Activated CD4-positive, alpha-beta T cell treated with anti-CD3 and anti-CD28 coated beads for 48 hours (primary cell): ENCODE data around the gene GATA3.

Experiments
- DNase-seq: peaks from one replicate; pipeline ENCODE4 v3.0.0-alpha.2; 2020

The GATA3 gene

GRCh38 chr10:8051109-8051821 lies 3.2 kb upstream of the GATA3 start:
- DNase-seq: peak; percentile 40

- DNase-seq: peak; percentile 43
Measured at GRCh38 chr10:8051851-8052257, 2.6 kb upstream of the GATA3 start.

GRCh38 chr10:8052341-8052955 lies 2.0 kb upstream of the GATA3 start:
- peak; percentile 58 for DNase-seq

- no peak for DNase-seq
Measured at GRCh38 chr10:8052956-8053445, 1.5 kb upstream of the GATA3 start.

GRCh38 chr10:8053446-8054243 lies 843 bp upstream of the GATA3 start:
- peak; percentile 97 for DNase-seq

GRCh38 chr10:8054244-8054493 lies 319 bp upstream of the GATA3 start:
- no peak for DNase-seq

GRCh38 chr10:8055420-8056349 lies 1.2 kb downstream of the GATA3 start:
- peak; percentile 48 for DNase-seq

- DNase-seq: no peak
Measured at GRCh38 chr10:8056378-8056777, 1.9 kb downstream of the GATA3 start.

- peak; percentile 71 for DNase-seq
Measured at GRCh38 chr10:8056871-8057331, 2.4 kb downstream of the GATA3 start.

GRCh38 chr10:8057636-8058273 lies 3.3 kb downstream of the GATA3 start:
- no peak for DNase-seq

GRCh38 chr10:8058274-8059111 lies 4.0 kb downstream of the GATA3 start:
- DNase-seq: peak; percentile 35

GRCh38 chr10:8059191-8059936 lies 4.9 kb downstream of the GATA3 start:
- no peak for DNase-seq

GRCh38 chr10:8060010-8060703 lies 5.7 kb downstream of the GATA3 start:
- DNase-seq: peak; percentile 84

- peak; percentile 14 for DNase-seq
Measured at GRCh38 chr10:8060704-8061121, 6.2 kb downstream of the GATA3 start.

- peak; percentile 72 for DNase-seq
Measured at GRCh38 chr10:8061274-8062211, 7.1 kb downstream of the GATA3 start.

GRCh38 chr10:8063128-8063908 lies 8.8 kb downstream of the GATA3 start:
- DNase-seq: no peak

- no peak for DNase-seq
Measured at GRCh38 chr10:8063935-8064334, 9.4 kb downstream of the GATA3 start.

GRCh38 chr10:8064436-8064835 lies 9.9 kb downstream of the GATA3 start:
- no peak for DNase-seq
